HCT116 (cell line): ENCODE results near the gene FCN1. TPM values are rescaled to one million over a fixed set of nuclear protein-coding genes. Genes with fewer than 3 reads are reported as not detected.

Source experiments
- ATAC-seq: fragments of 200-7000 bp; cut with Tn5 transposase; 2 replicates; pipeline ENCODE4 v1.9.1; 2020; ENCODE audit warnings: mild to moderate bottlenecking, moderate library complexity
- BruUV-seq: library from RNA; stranded (reverse); fragments of 400-500 nt; replicated peaks from 2 replicates; lab custom pipeline; 2021; lab: Mats Ljungman, UMichigan
- CTCF ChIA-PET: fragments of 300-600 bp; sonication (Branson Sonifier 250); formaldehyde crosslinking; loops from one replicate; lab custom pipeline; 2021; ENCODE audit warnings: antibody characterized with exemption; lab: Charles Lee
- POLR2A ChIA-PET: fragments of 300-600, 350-600 bp; sonication (Branson Sonifier 250); formaldehyde crosslinking; loops from one replicate; lab custom pipeline; 2021; ENCODE audit warnings: antibody characterized with exemption; lab: Charles Lee
- RAD21 ChIA-PET, 2 experiments: fragments of 300-600 bp; sonication (Branson Sonifier 250); formaldehyde crosslinking; loops; one replicate each; lab custom pipeline; 2023; ENCODE audit warnings: low total read pairs in 2 of 2; ENCODE audit not compliant: uncharacterized antibody in 2 of 2, unreplicated experiment in 2 of 2, low non-redundant PET in 1 of 2; lab: Charles Lee
- DNase-seq: peaks from one replicate; pipeline ENCODE4 v3.0.0-alpha.2; 2010; ENCODE audit warnings: low read depth, low spot score
- H2AFZ ChIP-seq: fragments of 200-600 bp; shearing (Covaris generic), sonication (generic); 2 replicates; pipeline ENCODE4 v1.6.1; 2017; ENCODE audit warnings: low read depth, mixed run types, mixed read lengths, antibody characterized with exemption, low read length; ENCODE audit not compliant: poor library complexity, severe bottlenecking
- H3K27ac ChIP-seq: 2 replicates; pipeline ENCODE4 v1.5.1; 2012; ENCODE audit warnings: low read depth, low read length
- H3K27me3 ChIP-seq: fragments of 200-600 bp; sonication (generic); 2 replicates; pipeline ENCODE4 v1.6.1; 2016; ENCODE audit warnings: mixed run types, low read length, mixed read lengths; ENCODE audit not compliant: insufficient read depth
- H3K36me3 ChIP-seq, 2 experiments: fragments of 200-500 bp in 1 of 2; fragments of 200-600 bp in 1 of 2; sonication (Bioruptor generic) in 1 of 2; sonication (generic) in 1 of 2; 2 replicates each; pipeline versions ENCODE4 v1.5.1 to v1.6.1; 2014 to 2016; ENCODE audit warnings: low read length in 2 of 2, inconsistent platforms in 1 of 2, mixed read lengths in 1 of 2, mixed run types in 1 of 2; ENCODE audit not compliant: insufficient read depth in 2 of 2, control insufficient read depth in 1 of 2
- H3K4me1 ChIP-seq, 2 experiments: fragments of 200-600 bp in 1 of 2; sonication (generic) in 1 of 2; 2 replicates each; pipeline versions ENCODE4 v1.5.1 to v1.6.1; 2012 to 2017; ENCODE audit warnings: low read length in 2 of 2, inconsistent platforms in 1 of 2, mild to moderate bottlenecking in 1 of 2, mixed read lengths in 1 of 2, mixed run types in 1 of 2, moderate library complexity in 1 of 2; ENCODE audit not compliant: insufficient read depth in 2 of 2, control insufficient read depth in 1 of 2
- H3K4me2 ChIP-seq: fragments of 200-600 bp; sonication (generic); 2 replicates; pipeline ENCODE4 v1.6.1; 2017; ENCODE audit warnings: mixed run types, low read length, mixed read lengths
- H3K4me3 ChIP-seq, 2 experiments: fragments of 200-600 bp in 1 of 2; sonication (generic) in 1 of 2; replicated peaks in 1 of 2; 2 replicates each; pipeline ENCODE4 v1.5.1; 2011 to 2016; ENCODE audit warnings: low read length in 2 of 2, control low read depth in 1 of 2, low read depth in 1 of 2, mild to moderate bottlenecking in 1 of 2, mixed read lengths in 1 of 2, mixed run types in 1 of 2
- H3K79me2 ChIP-seq: fragments of 200-600 bp; sonication (generic); 2 replicates; pipeline ENCODE4 v1.6.1; 2017; ENCODE audit warnings: mild to moderate bottlenecking, mixed run types, low read length, moderate library complexity, mixed read lengths; ENCODE audit not compliant: insufficient read depth
- H3K9ac ChIP-seq: fragments of 200-600 bp; sonication (generic); 2 replicates; pipeline ENCODE4 v1.6.1; 2016; ENCODE audit warnings: low read length, mixed read lengths
- H3K9me2 ChIP-seq: fragments of 200-600 bp; sonication (generic), shearing (Covaris generic); 2 replicates; pipeline ENCODE4 v1.6.1; 2017; ENCODE audit warnings: mixed run types, mild to moderate bottlenecking, moderate library complexity; ENCODE audit not compliant: insufficient read depth
- H3K9me3 ChIP-seq, 2 experiments: fragments of 200-500 bp in 1 of 2; fragments of 200-600 bp in 1 of 2; sonication (Bioruptor generic) in 1 of 2; sonication (generic) in 1 of 2; 2 replicates each; pipeline ENCODE4 v1.6.1; 2014 to 2017; ENCODE audit warnings: low read length in 2 of 2, mixed read lengths in 2 of 2, inconsistent platforms in 1 of 2, low read depth in 1 of 2, mild to moderate bottlenecking in 1 of 2, mixed run types in 1 of 2, moderate library complexity in 1 of 2; ENCODE audit not compliant: control insufficient read depth in 1 of 2, insufficient read depth in 1 of 2
- H4K20me1 ChIP-seq: fragments of 200-600 bp; sonication (generic), shearing (Covaris generic); 2 replicates; pipeline ENCODE4 v1.6.1; 2017; ENCODE audit warnings: mixed run types, mild to moderate bottlenecking, moderate library complexity; ENCODE audit not compliant: insufficient read depth
- ATF3 ChIP-seq: IDR thresholded peaks from 2 replicates; pipeline ENCODE4 v1.6.1; 2012
- CTCF ChIP-seq, 3 experiments: fragments of 200-600 bp in 1 of 3; sonication (generic) in 1 of 3; IDR thresholded peaks in 2 of 3; conservative IDR thresholded peaks in 1 of 3; 2 replicates each; pipeline ENCODE4 v1.5.1; 2012 to 2017; ENCODE audit warnings: low read depth in 2 of 3, low read length in 2 of 3, antibody characterized with exemption in 1 of 3, borderline replicate concordance in 1 of 3, control low read depth in 1 of 3, mild to moderate bottlenecking in 1 of 3, mixed read lengths in 1 of 3, mixed run types in 1 of 3, moderate library complexity in 1 of 3; ENCODE audit not compliant: insufficient read depth in 1 of 3
- MAX ChIP-seq: IDR thresholded peaks from 2 replicates; pipeline ENCODE4 v1.6.1; 2012
- POLR2AphosphoS5 ChIP-seq: IDR thresholded peaks from 2 replicates; pipeline ENCODE4 v1.6.1; 2011; ENCODE audit warnings: mild to moderate bottlenecking, low read depth, low read length, moderate library complexity
- ZFX ChIP-seq: fragments of 450-650 bp; IDR thresholded peaks from 2 replicates; pipeline ENCODE4 v1.6.1; 2017
- ZNF274 ChIP-seq: fragments of 200-500 bp; sonication (Bioruptor generic); IDR thresholded peaks from 2 replicates; pipeline ENCODE4 v1.6.1; 2014; ENCODE audit warnings: mild to moderate bottlenecking, low read depth, low read length, inconsistent platforms
- intact Hi-C: fragments of 100-400 bp; cut with micrococcal nuclease; formaldehyde crosslinking; loops from 2 replicates; pipeline ENCODE4 v1.10.0; 2022
- total RNA-seq: library from RNA; stranded (reverse); gene quantifications from one replicate; pipeline ENCODE4 v1.2.1, GENCODE V29; 2021; ENCODE audit not compliant: unreplicated experiment

FCN1 gene
- total RNA-seq, 1 experiment from 2014 or later: not detected

GRCh38 chr9:134942788-134943184 lies 25.1 kb upstream of the FCN1 start (continued):
- no peak for TF ChIP-seq CTCF (IDR thresholded peaks at IDR 0.05 in 2 of 3, conservative IDR thresholded peaks at IDR 0.05 in 1 of 3; ENCODE audit: borderline replicate concordance in 1 of 3, insufficient read depth in 1 of 3, low read depth in 2 of 3, low read length in 2 of 3)

DNA sequence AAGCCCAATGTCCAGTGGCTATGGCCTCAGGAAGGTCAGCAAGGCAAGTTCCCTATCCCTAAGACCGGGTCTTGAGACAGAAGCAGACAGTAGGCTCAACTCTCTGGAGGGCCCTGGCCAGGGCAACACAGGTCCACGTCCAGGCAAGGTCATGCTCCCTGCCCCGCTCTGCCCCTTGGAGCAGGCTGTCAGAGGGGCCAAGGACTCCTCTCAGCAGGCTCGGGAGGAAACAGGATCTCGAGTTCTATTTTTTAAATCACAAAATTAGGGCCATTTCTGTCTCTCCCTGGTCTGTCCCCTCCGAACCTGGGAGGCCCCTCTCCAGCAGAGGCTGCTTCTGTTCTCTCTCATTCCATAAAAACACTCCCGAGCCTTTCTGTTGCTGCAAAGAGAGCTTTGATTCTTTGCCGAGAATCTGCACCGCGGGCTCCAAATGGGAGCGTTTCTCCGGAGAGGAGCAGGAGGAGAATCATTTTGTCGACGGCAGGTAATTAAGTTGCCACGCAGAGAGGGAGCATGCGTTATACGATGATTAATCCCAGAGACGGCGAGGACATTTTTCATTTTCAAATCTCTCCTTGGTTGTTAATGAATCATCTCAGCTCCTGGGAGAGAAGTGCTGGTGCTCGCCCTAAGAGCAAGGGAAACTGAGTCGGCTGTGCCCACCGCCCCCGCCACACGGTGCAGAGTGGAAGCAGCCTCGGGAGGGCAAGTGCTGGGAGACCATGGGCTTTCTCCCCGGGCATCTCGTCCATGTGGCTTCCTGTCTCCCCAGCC lies 24.5 kb upstream of the FCN1 start:
- Histone ChIP-seq H2AFZ (no peak overlapping the region), H3K27me3 (peaks cover 6% of the 10 kb centered on the region; the same call in 1 of the 2 replicates), H3K9me3 (no peaks in the 10 kb centered on the region), H3K4me2 (no peak overlapping the region), H3K27ac (no peak overlapping the region), H3K9ac (no peak overlapping the region), H3K36me3 (no peaks in the 10 kb centered on the region), H3K4me1 (no peaks in the 10 kb centered on the region), H3K79me2 (no peaks in the 10 kb centered on the region), H4K20me1 (no peaks in the 10 kb centered on the region), H3K4me3 (no peak overlapping the region), H3K9me2 (no peaks in the 10 kb centered on the region)
- ChIA-PET POLR2A (no interaction called here), RAD21 (no interaction called here), CTCF (no interaction called here)
- DNase-seq (no peak), ATAC-seq (no peak)
- BruUV-seq: no TSS peak
- TF ChIP-seq POLR2AphosphoS5: no peak
- TF ChIP-seq ATF3: no peak
- TF ChIP-seq ZNF274: no peak
- no peak for TF ChIP-seq MAX
- TF ChIP-seq ZFX: no peak
- intact Hi-C loops: no loop called here
